SKM-1 treated with dmso at 0.1 percent for 144 hours (cell line): Measurements from ENCODE around the gene SKP1.

Experiments
- DNase-seq: peaks from one replicate; lab custom pipeline; 2025; ENCODE audit not compliant: unreplicated experiment; lab: John Stamatoyannopoulos, UW

Gene SKP1

DNA sequence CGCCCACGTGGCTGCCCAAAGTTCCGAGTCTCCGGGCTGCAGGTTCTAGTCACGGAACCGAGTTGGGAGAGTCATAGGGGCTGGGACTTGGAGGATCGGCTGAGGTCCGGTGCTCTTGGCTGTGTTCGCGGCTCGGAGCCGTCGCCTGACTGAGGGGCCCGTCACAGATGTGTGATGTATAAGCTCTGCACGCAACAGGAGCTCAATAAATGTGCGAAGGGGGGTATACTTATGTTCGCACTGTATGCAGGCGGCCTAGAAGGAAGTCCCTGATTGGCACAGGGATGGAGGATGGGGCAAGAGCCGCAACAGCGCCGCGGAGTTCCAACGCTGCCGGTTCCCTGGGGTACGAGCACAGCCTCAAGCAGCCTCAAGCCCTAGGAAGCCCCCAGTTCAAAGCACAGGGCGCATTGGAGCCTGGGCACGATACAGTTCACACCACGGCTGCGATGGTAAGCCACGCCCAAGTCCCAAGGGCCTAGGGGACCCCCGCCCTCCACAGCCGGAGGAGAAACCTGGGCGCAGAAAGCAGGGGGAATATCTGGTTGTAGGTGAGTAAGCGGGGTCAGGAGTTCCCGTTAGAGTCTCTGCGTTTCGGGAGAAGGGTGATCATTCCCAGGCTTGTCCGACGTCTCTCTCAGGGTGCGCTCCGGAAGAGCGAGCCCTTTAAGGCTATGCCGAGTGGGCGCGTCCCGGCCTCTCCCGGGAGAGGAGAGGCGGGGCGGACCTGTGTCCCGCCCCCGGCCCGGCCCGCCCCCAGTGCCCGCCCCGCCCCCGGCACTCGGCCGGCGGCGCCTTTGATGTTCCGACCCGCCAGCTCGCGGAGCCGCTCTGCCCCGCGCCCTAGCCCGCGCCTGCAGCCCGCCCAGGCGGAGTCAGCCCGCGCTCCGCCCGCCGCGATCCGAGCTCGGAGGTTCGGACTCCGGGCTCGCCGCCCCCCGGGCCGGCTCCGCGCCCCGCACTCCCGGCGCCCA is 62.6 kb downstream of the SKP1 start, which contains the start of gene TCF7:
Gene TCF7 (plus strand): TSS at position 780 of the 974 bp plus-strand sequence. CDS start 226 bp downstream, outside the sequence.
- DNase-seq = peak; percentile 52

DNA sequence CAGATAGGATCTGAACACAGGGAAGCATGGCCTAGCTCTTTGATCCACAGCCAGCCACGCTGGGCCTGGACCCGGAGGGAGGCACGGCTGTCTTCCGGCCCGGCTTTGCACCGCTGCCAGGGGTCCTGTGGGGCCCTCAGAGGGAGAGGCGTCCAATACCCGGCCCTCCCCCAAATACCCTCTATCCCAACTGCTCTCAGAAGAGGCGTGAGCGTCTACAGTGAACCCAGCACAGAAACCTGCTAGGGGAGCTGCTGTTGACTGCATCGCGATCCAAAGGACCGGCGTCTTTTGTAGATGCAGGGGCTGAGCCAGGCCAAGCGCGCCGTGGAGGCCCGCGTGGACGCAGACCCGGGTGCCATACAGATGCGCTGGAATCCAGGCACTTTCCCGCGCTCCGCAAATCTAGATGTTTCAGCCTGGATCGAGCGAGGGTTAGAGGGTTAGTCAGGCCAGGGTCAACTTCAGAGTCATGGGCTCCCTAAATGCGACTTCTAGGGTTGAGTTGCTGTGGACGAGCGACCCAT is 63.3 kb downstream of the SKP1 start:
- no peak for DNase-seq

DNA sequence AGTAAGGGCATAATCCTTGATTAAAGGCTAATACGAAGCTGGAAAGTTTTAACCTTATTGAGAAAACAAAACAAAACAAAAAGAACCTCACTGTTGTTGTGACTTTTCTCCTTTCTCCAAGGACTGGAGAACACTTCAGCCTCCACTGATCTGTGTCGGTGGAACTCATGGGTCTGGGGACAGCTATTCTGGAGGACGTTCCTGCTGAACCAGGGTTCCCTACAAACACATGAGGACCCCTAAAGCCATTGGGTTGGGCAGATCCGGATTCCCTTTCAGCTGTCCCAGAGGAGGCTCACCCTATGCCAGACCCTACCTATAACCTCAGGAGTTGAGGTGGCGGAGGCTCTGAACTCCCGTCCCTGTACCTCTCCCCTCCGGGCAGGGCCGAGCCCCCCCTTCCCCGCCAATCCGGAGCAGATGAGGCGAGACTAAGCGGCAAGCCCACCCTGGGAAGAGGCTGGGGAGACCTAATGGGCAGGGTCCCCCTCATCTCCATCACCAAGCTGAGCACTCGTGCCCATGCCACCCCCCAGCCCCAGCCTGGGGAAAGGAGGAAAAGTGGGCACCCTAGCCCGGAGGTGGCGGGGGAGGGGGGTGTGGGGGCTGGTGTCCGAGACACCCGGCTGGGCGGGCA is 63.9 kb downstream of the SKP1 start:
- no peak for DNase-seq

DNA sequence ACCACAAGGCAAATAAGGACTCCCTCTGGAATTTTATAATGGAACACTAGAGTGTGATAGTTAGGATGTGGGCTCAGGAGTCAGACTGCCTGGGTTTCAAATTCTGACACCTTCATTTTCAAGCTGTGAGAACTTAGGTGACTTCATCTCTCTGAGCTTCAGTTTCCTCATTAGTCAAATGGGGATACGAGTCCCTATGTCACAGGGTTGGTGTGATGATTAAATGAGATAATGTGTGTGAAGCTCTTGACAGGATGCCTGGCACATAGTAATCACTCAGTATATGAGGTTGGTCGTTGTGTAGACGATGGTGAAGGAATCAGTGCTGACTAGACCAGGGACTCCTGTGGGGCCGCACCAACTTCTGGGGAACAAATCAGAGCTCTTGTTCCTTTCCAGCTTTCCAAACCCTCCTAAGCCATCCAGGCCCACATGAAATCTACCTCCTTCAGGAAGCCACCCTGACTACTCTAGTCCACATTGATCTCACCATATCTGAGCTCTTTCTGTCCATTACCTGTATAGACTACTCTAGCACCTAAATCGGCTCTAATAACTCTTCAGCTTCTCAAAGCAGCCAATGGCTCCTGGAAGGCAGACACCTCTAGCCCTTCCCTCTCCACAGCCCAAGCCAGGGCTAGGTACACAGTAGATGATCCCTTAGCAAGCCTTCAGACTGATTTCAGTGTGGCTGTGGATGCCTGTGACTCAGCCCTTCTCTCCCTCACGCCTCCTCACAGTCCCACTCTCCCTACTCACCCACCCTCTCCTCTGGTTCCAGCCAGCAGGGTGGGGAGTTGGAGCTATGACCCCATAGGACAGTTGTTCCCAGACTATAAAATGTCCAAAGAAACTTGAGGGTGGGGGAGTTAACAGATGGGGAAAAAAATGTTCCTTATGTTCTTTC is 64.8 kb downstream of the SKP1 start:
- DNase-seq = no peak

DNA sequence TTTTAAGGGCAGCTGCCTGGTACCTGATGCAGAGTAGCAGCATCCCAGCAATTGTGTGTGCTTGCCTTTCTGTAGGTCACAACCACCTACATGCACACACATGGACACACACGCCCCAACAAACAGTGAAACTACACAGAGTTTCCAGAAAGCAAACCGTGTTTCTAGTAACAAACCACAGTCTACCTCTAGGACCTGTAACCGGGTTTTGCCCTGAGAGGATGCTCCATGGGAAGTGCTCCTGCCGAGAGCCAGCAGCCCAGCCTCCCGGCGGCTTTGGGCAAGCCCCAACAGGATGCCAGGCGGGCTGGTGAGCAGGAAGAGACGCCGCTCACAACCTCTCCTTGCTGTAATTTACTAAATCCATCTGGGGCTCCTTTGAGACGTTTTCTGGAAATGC is 66.4 kb downstream of the SKP1 start:
- DNase-seq = no peak

DNA sequence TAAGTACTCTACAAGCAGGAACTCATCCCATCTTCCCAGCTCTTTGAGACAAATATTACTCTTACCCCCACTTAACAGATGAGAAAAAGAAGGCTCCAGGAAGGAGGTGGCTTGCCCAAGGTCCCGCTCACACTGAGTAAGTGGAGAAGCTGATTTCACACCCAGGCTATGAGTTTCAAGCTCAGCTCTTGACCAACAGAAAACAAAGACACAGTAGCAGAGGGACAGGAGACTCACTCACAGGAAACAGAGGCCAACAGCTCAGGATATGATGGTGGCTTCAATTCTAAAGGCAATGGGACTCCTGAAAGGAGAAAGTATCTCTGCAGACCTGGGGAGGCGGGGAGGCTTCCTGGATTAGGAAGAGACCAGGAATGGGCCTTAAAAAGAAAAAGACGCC is 69.0 kb downstream of the SKP1 start:
- DNase-seq = no peak

DNA sequence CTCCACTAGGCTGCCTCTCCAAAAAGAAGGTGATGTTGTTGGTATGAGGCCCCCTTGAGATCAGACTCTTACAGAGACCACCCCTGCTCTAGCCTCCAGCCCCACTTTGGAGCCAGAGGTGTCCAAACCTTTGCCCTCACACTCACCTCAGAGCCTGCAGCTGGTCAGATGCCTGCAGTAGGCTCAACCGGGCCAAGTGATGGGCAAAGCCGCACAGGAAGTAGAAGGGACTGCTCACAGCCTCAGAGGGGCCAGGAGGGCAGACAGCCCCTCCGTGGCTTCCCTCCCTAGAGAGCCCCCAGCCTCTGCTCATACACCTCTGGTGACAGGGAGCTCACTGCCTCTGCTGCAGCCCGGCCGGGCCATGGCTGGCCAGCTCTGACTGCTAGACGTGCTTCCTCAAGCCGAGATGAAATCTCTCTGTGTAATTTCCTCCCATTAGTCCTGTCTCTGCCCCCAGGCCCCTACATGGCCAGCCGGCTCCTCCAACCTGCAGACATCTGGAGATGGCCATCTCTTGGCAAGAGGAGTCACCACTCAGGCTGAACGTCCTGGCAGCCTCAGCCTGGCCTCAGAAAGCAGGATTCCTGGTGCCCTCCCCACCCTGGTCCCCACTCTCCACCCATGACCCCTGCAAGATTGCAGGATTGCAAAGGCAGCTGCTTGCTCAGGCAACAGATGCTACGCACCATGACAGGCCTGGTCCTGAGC is 69.6 kb downstream of the SKP1 start:
- DNase-seq = no peak

DNA sequence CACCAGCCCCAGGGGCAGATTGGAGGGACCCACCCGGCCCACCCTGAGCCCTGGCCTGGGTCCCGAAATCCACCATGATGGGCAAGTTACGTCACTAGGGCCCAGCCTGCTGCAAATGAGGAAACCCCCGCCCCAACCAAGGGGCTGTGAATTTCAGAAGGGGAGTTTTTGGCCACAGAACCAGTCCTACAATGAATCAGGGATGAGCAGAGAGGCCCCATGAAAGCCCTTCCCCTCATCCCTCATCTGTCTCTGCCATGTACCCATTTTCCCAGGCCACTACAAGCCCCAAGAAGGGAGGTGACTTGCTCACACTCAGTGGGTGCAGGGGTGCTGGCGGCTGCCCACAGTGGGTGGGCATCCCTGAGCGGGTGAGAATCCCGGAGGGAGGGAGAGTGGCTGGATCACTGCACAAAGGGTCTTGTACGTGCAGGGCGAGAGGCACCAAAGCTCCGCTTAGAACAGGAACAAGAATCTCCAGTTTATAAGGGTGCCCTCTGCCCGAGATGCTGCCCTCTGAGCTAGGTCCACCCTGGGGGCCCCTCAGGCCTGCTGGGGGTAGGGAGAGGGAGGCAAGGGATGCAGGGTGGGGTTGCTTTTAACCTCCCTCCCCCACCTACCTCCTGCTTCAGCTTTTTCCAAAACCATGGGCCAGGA is 72.6 kb downstream of the SKP1 start:
- DNase-seq = no peak

DNA sequence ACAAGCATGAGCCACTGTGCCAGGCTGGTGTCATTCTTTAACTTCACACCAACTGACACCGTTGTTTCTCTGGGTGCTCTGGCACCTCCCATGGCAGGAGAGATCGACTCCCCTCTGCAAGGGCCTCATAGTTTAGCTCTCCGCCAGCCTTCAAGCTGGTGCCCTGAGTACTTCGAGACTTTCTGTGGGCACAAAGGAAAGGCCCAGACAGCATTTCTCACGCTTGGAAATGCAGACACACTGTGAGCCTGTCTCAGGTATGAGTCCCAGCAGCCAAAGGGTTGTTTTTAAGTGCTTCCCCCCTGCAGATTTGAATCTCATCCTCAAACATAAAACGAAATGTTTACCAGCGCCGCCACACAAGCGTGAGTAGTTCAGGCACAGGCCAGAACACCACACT is 73.4 kb downstream of the SKP1 start:
- DNase-seq = no peak

DNA sequence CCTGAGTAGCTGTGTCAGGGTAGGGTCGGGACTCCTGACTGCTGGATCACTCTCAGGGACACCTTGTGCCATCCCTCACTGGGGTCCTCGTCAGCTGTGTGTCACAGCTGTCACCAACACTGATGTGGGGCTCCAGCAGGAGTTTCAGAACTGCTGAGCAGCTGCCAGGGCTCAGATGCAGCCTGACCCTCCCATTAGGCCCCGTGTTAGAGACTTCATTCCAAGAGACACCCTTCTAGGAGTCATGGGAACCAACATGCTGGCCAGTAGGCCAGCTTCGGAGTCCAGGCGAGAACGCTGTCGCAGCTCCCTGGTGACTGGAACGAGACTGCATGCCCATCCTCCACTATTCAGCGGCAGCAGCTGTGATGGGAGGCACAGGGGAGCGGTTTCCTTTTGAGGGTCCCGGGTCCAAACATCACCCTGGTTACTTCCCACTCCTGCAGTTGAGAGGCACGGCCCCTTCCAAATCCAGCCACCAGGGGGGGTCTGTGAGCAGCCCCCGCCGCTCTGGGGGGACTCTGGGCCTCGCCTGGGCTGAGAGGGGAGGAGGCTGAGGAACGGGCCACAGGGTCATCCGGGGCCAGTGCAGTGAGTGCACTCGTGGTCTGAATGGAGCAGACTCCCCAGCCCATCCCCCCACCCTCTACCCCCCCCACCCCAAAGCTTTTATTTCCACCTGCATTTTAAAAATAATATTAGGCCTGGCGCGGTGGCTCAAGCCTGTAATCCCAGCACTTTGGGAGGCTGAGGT is 74.9 kb downstream of the SKP1 start:
- peak; percentile 18 for DNase-seq

DNA sequence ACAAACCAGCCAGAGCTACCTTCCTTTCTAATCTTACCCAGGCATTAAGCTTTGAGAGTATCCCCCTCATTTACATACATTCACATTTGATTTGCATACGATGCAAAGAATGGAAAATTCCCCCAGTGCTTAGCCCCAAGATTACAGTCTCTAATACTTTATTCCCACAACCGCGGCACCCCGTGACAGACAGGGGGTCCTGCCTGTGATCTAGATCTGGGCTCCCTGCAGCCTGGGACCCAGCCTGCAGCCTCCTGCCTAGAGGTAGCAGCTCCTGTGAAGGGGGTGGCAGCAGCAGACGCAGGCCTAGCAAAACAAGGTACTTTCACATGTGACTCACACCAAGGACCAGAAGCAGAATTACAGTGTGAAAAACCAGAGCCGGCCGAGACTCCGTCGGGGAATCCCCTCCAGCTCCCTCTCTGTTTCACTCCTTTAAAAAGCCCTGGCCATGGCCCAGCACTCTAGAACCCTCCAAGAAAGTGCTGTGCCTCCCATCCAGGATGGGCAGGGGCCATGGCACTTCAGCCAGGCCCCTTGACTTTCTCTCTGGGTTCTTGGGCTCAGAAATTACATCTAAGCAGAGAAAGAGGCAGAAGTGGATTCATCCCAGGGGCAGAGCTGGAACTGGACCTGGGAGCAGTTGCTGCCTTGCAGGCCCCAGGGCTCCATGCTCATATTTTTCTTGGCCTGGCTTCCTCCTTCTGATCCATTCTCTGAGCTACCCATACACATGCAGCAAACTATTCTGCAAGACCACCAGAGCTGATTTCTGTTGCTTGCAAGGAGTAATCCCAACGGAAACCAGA is 76.3 kb downstream of the SKP1 start:
- DNase-seq = no peak

DNA sequence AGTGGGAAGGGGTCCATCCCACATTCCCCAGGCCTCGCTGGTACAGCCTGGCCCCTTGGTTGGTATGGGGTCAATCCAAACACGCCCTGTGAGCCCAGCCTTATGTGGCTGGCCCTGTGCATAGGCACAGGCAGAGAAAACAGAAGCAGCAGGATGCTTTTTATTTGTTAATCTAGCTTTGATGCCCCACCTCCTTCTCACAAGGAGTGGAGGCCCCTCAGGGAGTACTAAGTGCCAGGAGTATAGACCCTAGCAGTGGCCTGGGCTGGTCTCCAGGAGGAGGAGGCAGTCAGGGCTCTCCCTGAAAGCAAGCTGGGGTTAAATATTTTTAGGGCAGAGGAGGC is 76.8 kb downstream of the SKP1 start:
- no peak for DNase-seq

DNA sequence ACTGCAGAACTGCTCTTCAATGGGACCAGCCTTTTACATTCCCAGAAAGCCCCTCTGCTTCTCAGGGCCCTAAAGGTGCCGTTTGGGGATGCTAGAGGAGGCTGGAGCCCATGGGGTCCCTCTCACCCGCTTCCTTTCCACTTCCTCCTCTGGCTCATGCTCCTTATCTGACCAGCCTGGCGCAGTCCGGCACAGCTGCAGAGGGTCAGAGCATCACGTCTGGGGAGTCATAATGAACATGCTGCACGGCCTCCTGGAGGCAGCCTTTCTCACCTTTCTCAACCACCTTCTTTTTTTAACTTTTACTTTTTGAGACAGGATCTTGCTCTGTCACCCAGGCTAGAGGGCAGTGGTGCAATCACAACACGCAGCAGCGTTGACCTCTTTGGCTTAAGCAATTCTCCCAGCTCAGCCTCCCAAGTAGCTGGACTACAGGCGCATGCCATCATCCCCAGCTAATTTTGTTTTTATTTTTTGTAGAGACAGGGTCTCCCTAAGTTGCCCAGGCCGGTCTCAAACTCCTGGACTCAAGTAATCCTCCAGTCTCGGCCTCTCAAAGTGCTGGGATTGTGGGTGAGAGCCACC is 77.4 kb downstream of the SKP1 start:
- peak; percentile 64 for DNase-seq
